ENCODE measurements around the gene BBS5.
"Not testable (repeated sequence)": the region's sequence is repeated elsewhere in the genome, so short reads cannot be mapped to it uniquely, and the experiment has no call there.

Gene BBS5

GRCh38 chr2:169486487-169486886, 7.2 kb downstream of the BBS5 start:
- DNase-seq (ENCODE audit: low spot score), result no peak

GRCh38 chr2:169490834-169491233, 11.5 kb downstream of the BBS5 start:
- DNase-seq (ENCODE audit: low spot score), result no peak

DNA sequence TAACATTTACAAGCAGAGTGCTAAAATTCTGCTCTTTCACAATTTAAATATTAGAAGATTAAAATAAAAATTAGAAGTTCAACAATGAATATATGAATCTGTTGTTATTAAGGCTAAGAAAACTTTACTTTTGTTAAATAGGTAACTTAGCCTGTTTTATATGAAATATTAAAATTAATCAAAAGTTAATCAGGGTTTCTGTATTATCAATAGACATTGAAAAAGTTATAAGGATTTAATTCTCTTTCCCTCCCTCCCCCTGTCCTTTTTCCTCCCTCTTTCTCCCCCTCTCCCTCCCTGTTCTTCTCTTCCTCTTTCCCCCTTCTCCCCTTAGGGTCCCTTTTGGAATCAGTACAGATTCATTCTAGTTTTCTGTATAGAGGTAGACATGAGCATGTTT, 12.1 kb downstream of the BBS5 start:
- DNase-seq (ENCODE audit: low spot score), result no peak

DNA sequence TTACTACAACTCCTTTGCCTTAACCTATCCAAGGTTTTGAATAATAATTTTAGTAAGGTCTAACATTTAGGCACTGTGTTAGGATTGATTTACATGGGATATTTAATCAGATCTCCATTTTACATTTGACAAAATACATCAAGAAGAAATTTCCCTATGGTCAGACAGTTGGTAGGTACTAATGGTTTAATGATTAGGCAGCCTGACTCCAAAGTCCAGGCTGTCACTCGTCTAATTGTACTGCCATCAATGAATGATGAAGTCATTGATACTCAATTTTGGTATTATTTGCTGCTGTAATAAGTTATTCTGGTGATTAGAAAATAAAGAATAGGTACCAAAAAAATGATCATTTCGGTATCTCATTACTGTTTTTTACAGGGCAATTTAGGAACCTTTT, 14.1 kb downstream of the BBS5 start:
- DNase-seq (ENCODE audit: low spot score), result no peak

GRCh38 chr2:169495310-169495928, 16.1 kb downstream of the BBS5 start:
- no peak for DNase-seq (ENCODE audit: low spot score)

DNA sequence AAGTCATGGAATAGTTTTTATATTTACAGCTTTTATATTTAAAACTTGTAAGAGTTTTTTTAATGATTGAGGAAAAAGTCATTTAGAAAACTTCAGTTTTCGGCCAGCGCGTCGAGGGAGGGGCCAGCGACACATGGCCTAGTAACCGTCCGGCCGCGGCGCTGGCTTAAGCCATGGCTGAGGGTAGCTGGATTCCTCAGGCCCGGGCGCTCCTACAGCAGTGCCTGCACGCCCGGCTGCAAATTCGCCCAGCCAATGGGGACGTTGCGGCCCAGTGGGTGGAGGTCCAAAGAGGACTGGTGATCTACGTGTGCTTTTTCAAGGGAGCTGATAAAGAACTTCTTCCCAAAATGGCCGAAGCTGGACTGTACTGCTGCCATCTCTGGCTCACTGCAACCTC, 25.4 kb downstream of the BBS5 start:
- no peak for DNase-seq (ENCODE audit: low spot score)

DNA sequence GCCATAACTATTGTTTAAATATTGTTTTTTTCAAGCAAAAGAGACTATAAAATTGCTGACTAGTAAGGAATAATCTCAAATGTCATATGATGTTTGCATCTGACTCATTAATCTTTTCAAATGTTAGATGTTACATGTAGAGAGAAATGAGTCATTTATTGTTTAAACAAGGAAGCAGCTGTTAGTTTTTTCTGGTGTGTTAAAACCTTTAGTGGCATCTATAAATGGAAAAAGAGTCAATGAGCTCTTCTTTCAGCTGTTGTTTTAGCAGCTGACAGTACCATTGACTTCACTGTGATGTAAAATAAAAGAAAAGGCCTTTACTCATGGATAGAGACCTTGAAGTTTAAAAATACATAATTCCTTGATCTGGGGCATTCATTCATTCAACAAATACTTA, 28.4 kb downstream of the BBS5 start:
- no peak for DNase-seq (ENCODE audit: low spot score)

DNA sequence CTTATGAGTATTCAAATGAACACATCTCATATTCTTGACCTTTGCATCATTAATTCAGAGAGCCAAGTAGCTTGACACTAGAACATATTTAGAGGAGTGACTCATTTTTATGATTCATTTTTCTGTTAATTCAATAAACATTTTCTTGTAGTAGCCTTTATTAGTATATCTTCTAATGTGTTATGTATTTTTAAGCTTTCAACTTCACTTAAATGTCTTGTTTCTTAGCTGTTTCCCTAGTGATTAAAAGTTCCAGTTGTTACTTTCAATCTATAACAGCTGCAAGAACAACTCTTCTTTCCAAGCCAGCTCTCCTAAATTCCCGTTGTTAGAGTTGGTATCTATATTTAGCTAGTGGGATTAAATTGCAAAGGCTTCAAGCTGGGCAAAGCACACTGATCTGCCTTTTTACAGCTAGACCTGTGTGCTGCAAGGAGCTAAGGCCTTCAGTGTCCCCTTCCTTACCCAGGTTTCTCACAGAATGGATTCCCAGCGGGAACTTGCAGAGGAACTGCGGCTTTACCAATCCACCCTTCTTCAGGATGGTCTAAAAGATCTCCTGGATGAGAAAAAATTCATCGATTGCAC, 30.1 kb downstream of the BBS5 start, which contains the start of gene KLHL41:
TSS of gene KLHL41 (plus strand) at position 405 of the 588 bp plus-strand sequence. CDS start at position 482, 77 bp downstream.
- DNase-seq (ENCODE audit: low spot score), result peak; percentile 65

GRCh38 chr2:169509955-169510354, 30.7 kb downstream of the BBS5 start:
- DNase-seq (ENCODE audit: low spot score), result no peak

GRCh38 chr2:169510496-169510895, 31.2 kb downstream of the BBS5 start:
- DNase-seq (ENCODE audit: low spot score), result no peak

- no peak for DNase-seq (ENCODE audit: low spot score)
Observed at GRCh38 chr2:169511818-169512217, 32.5 kb downstream of the BBS5 start.

GRCh38 chr2:169512525-169512924, 33.2 kb downstream of the BBS5 start:
- no peak for DNase-seq (ENCODE audit: low spot score)

DNA sequence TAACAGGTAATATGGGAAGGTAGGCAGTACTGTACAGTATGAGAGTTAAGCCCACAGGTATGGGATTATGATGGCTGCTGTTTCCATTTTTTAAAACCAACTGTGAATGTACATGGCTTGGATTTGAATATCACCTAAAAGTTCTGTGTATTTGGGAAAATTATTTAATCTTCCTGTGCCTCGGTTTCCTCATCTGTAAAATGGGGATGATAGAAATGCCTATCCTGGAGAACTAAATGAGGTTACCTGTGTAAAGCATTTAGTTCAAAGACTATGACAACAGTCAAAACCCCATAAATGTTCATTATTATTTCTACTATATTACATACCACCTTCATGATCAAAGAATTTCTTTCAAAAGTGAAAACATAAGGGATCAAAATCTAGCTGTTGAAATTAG, 33.8 kb downstream of the BBS5 start:
- no peak for DNase-seq (ENCODE audit: low spot score)

DNA sequence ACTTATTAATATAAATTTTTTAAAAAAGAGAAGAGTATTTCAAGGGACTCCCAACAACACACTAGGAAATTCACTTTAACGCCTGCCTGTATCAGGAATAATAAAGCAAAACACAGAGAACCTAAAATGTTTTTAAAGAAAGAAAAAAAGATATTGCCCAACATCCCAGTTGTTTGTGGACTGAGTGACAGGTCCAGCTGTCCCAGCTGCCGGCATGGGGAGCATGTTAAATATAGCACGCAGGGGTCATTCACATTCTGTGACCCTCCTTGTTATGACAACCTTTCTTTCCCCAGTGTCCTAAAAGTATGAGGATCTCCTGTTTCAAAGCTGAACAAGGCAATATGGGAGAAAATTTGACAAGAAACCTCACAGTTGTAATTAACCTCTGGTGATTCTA, 34.6 kb downstream of the BBS5 start:
- DNase-seq (ENCODE audit: low spot score), result no peak

DNA sequence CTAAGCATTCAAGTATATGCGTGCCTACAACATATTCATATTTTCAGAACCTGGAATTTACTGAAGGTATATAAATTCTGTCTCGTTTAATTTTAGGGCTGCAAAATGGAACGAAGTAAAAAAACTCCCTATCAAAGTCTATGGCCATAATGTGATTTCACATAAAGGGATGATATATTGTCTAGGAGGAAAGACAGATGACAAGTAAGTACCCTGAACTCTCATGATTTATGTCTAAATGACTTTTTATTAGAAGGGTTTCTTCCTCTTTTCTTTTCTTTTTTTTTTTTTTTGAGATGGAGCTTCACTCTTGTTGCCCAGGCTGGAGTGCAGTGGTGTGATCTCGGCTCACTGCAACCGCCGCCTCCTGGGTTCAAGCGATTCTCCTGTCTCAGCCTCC, 35.5 kb downstream of the BBS5 start:
- not testable (repeated sequence) for DNase-seq (ENCODE audit: low spot score)

DNA sequence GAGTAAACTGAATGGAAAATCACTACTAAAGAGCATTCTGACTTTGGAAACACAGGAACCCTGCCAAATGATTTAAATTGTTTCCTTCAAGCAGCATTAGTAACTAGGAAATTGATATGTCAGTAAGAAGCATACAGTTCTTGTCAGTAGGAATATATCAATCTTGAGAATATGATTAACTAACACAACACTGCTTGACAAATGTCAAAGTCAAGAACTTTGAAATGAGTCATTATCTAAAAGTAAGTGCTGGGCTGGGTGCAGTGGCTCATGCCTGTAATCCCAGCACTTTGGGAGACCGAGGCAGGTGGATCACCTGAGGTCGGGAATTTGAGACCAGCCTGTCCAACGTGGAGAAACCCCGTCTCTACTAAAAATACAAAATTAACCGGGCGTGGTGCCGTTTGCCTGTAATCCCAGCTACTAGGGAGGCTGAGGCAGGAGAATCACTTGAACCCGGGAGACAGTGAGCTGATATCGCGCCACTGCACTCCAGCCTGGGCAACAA, 37.2 kb downstream of the BBS5 start:
- not testable (repeated sequence) for DNase-seq (ENCODE audit: low spot score)

GRCh38 chr2:169520896-169521295, 41.6 kb downstream of the BBS5 start:
- no peak for DNase-seq (ENCODE audit: low spot score)

DNA sequence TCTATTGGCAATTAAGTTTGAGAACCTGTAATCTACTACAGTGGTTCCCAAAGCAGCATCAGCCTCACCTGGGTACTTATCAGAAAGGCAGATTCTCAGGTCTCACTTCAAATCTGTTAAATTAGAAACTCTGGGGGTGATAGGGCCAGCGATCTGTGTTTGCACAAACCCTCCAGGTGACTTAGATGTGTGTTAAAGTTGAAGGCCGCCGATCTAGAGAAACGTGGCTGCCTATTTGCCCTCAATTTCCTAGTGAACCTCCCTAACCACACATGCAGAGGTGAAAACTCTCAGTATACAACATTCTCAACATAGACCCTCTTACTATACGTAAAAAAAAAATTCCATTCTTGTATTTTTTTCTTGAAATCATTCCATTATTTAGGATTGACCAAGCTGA, 44.4 kb downstream of the BBS5 start:
- no peak for DNase-seq (ENCODE audit: low spot score)

- DNase-seq (ENCODE audit: low spot score), result no peak
Observed at GRCh38 chr2:169525434-169525833, 46.1 kb downstream of the BBS5 start.

DNA sequence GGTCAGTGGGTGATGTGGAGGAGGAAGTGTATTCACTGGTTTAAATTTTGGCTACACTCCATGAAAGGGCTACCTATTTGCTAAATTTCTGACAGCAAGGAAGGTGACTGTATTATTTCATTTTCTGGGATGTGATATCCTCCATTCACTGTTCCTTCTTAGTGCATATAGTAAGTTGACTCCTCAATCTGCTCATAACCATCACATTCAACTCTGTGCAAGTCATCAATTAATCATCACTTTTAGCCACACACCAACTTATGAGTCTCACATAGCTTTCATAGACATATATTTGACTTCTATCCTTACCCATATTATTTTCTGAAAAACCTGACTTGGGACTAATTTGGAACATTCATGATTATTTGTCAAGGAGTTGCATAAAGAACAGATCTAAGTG, 47.2 kb downstream of the BBS5 start:
- no peak for DNase-seq (ENCODE audit: low spot score)

GRCh38 chr2:169528271-169528701, 49.0 kb downstream of the BBS5 start:
- DNase-seq (ENCODE audit: low spot score), result no peak

DNA sequence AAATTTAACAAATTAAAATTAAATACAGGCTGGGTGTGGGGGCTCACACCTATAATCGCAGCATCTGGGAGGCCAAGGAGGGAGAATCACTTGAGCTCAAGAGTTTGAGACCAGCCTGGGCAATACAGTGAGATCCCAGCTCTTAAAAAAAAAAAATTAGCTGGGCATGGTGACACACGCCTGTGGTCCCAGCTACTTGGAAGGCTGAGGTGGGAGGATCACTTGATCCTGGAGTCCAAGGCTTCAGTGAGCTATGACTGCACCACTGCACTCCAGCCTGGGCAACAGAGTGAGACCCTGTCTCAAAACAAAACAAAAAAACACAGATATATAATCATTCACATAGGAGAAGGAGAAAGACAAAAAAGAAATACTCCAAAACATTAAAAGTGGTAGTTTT, 60.2 kb downstream of the BBS5 start:
- DNase-seq (ENCODE audit: low spot score), result not testable (repeated sequence)

DNA sequence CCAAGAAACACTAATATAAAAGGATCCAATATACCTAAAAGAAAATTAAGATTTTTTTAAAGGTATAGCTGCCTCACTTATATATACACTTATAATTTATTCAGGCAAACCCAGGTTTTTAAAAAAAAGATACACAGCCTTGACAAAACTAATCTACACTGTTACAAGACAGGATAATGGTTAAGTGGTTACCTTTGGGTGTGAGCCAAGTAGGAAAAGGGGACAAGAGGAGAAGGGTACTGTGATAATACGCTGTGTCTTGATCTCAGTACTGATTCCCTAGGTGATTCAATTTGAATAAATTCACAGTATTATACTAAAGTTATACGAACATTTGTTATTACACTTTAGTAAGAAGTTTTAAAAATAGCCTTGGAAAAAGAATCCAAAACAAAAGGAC, 60.9 kb downstream of the BBS5 start:
- no peak for DNase-seq (ENCODE audit: low spot score)

DNA sequence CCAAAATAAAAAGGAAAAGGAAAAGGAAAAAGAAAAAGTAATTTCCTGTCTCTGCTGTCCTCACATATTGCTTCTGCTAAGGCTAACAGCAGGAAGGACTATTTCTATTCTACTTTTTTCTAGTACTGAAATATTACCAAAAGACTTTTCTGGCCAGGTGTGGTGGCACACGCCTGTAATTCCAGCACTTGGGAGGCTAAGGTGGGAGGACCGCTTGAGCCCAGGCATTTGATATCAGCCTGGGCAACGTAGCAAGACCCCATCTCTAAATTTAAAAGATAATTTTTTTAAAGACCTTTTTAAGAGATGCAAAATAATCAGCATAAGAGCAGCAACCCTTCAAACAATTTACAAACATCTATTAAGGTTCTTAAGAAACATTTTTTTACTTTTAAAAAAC, 63.1 kb downstream of the BBS5 start:
- DNase-seq (ENCODE audit: low spot score), result no peak

Measured in left forelimb (tissue), 1 donor.